Activated CD4-positive, alpha-beta T cell treated with anti-CD3 and anti-CD28 coated beads, Interleukin-2, amount 10 ng/mL, durations not matched to agents 24 days and 14 days (primary cell): Measurements from ENCODE around the gene ZNF616. TPM values are rescaled to one million over a fixed set of nuclear protein-coding genes. Genes with fewer than 3 reads are reported as not detected.

Experiments
- DNase-seq: peaks from one replicate; pipeline ENCODE4 v3.0.0; 2022
- H3K27ac Mint-ChIP-seq: one replicate; pipeline ENCODE4 v1.8.0; 2022; ENCODE audit warnings: mild to moderate bottlenecking, mixed read lengths
- H3K27me3 Mint-ChIP-seq: one replicate; pipeline ENCODE4 v1.8.0; 2022; ENCODE audit warnings: mixed read lengths
- H3K36me3 Mint-ChIP-seq: one replicate; pipeline ENCODE4 v1.8.0; 2022; ENCODE audit warnings: low read depth, mild to moderate bottlenecking, mixed read lengths
- H3K4me1 Mint-ChIP-seq: one replicate; pipeline ENCODE4 v1.8.0; 2021; ENCODE audit warnings: mixed read lengths
- H3K4me3 Mint-ChIP-seq: one replicate; pipeline ENCODE4 v1.8.0; 2022; ENCODE audit warnings: mild to moderate bottlenecking, moderate library complexity, mixed read lengths
- H3K9me3 Mint-ChIP-seq: one replicate; pipeline ENCODE4 v1.8.0; 2021; ENCODE audit warnings: mixed read lengths
- intact Hi-C: fragments of 100-400 bp; cut with micrococcal nuclease; formaldehyde crosslinking; loops from one replicate; pipeline ENCODE4 v1.15.1; 2023
- total RNA-seq: library from RNA; stranded (reverse); gene quantifications from 2 replicates; pipeline ENCODE4 v1.2.3, GENCODE V29; 2022

ZNF616 gene
- total RNA-seq = 6.1 and 7.1 TPM in 2 replicates

GRCh38 chr19:52139252-52140031 lies at the start of gene ZNF616:
Gene ZNF616 (minus strand): TSS chr19:52139938. CDS start chr19:52130512, 9,426 bp downstream.
- Mint-ChIP-seq H3K27me3 (no peaks in the 10 kb centered on the region), H3K9me3 (peaks cover 28% of the 10 kb centered on the region), H3K4me3 (peak within 1 kb of the TSS; percentile 98), H3K27ac (peak within 1 kb of the TSS; percentile 90), H3K36me3 (peaks cover 43% of the 10 kb centered on the region), H3K4me1 (peaks cover 17% of the 10 kb centered on the region)
- intact Hi-C loops = loop anchor here (1.0 to 2.0 kb wide), 7 partner anchors 32 to 387 kb away; partner anchors contain the start of genes ZNF432, ZNF613, ZNF766 and ZNF808
- peak; percentile 99 for DNase-seq

- Mint-ChIP-seq H3K4me3 (peak overlapping the region; percentile 97), H3K27ac (peak overlapping the region; percentile 99), H3K9me3 (no peaks in the 10 kb centered on the region), H3K27me3 (no peaks in the 10 kb centered on the region), H3K36me3 (peaks cover 24% of the 10 kb centered on the region), H3K4me1 (peaks cover 25% of the 10 kb centered on the region)
- intact Hi-C loops = loop anchor here (1.0 kb wide), 5 partner anchors 18 to 485 kb away; partner anchors contain the start of genes ZNF614 and ZNF836
- DNase-seq = no peak
These were observed 49.3 kb upstream of the ZNF616 start for GRCh38 chr19:52188822-52189734.

- intact Hi-C loops = no loop called here
- DNase-seq = no peak
- no peak overlapping the region for H3K27ac Mint-ChIP-seq
These were observed 47.7 kb upstream of the ZNF616 start for GRCh38 chr19:52187407-52187806.

GRCh38 chr19:52176574-52176973 lies 36.8 kb upstream of the ZNF616 start:
- no peak overlapping the region for H3K27ac Mint-ChIP-seq
- intact Hi-C loops = no loop called here
- peaks cover 5% of the 10 kb centered on the region for H3K4me1 Mint-ChIP-seq
- H3K9me3 Mint-ChIP-seq = peaks cover 15% of the 10 kb centered on the region
- no peaks in the 10 kb centered on the region for H3K27me3 Mint-ChIP-seq
- no peak for DNase-seq
- no peak overlapping the region for H3K4me3 Mint-ChIP-seq
- no peaks in the 10 kb centered on the region for H3K36me3 Mint-ChIP-seq

More at GRCh38 chr19:52187407-52187806, 47.7 kb upstream of the ZNF616 start:
- H3K4me1 Mint-ChIP-seq = peaks cover 19% of the 10 kb centered on the region
- no peak overlapping the region for H3K4me3 Mint-ChIP-seq
- no peaks in the 10 kb centered on the region for H3K9me3 Mint-ChIP-seq
- no peaks in the 10 kb centered on the region for H3K27me3 Mint-ChIP-seq
- H3K36me3 Mint-ChIP-seq = peaks cover 12% of the 10 kb centered on the region

GRCh38 chr19:52172347-52172746 lies 32.6 kb upstream of the ZNF616 start:
- no peak for DNase-seq
- Mint-ChIP-seq H3K4me1 (peaks cover 19% of the 10 kb centered on the region), H3K27me3 (no peaks in the 10 kb centered on the region), H3K27ac (peak overlapping the region; percentile 94), H3K4me3 (peak overlapping the region; percentile 93), H3K9me3 (peaks cover 21% of the 10 kb centered on the region), H3K36me3 (peaks cover 33% of the 10 kb centered on the region)
- intact Hi-C loops = no loop called here

- Mint-ChIP-seq H3K27me3 (no peaks in the 10 kb centered on the region), H3K36me3 (peaks cover 38% of the 10 kb centered on the region), H3K27ac (peak within 1 kb of the TSS; percentile 94), H3K9me3 (peaks cover 14% of the 10 kb centered on the region), H3K4me1 (peaks cover 19% of the 10 kb centered on the region), H3K4me3 (peak within 1 kb of the TSS; percentile 93)
- peak; percentile 96 for DNase-seq
- intact Hi-C loops = loop anchor here (1.0 kb wide), 2 partner anchors 18 to 31 kb away; no protein-coding TSS in a partner anchor
These were observed 31.8 kb upstream of the ZNF616 start, which contains the start of gene ZNF836 for GRCh38 chr19:52171321-52172169. Gene ZNF836 (minus strand): TSS chr19:52171621. CDS start chr19:52168072, 3,549 bp downstream.

GRCh38 chr19:52170863-52171320 lies 31.2 kb upstream of the ZNF616 start:
- intact Hi-C loops = loop anchor here (1.0 kb wide), 2 partner anchors 18 to 31 kb away; no protein-coding TSS in a partner anchor
- peaks cover 38% of the 10 kb centered on the region for H3K36me3 Mint-ChIP-seq
- DNase-seq = no peak
- peak overlapping the region; percentile 94 for H3K27ac Mint-ChIP-seq
- H3K4me1 Mint-ChIP-seq = peaks cover 19% of the 10 kb centered on the region
- peak overlapping the region; percentile 93 for H3K4me3 Mint-ChIP-seq
- peaks cover 11% of the 10 kb centered on the region for H3K9me3 Mint-ChIP-seq
- H3K27me3 Mint-ChIP-seq = no peaks in the 10 kb centered on the region

GRCh38 chr19:52170304-52170703 lies 30.6 kb upstream of the ZNF616 start:
- Mint-ChIP-seq H3K4me1 (peaks cover 19% of the 10 kb centered on the region), H3K36me3 (peaks cover 42% of the 10 kb centered on the region), H3K27ac (peak overlapping the region; percentile 94), H3K27me3 (no peaks in the 10 kb centered on the region), H3K4me3 (peak overlapping the region; percentile 93), H3K9me3 (peaks cover 13% of the 10 kb centered on the region)
- DNase-seq = peak; percentile 68
- intact Hi-C loops = no loop called here

DNA sequence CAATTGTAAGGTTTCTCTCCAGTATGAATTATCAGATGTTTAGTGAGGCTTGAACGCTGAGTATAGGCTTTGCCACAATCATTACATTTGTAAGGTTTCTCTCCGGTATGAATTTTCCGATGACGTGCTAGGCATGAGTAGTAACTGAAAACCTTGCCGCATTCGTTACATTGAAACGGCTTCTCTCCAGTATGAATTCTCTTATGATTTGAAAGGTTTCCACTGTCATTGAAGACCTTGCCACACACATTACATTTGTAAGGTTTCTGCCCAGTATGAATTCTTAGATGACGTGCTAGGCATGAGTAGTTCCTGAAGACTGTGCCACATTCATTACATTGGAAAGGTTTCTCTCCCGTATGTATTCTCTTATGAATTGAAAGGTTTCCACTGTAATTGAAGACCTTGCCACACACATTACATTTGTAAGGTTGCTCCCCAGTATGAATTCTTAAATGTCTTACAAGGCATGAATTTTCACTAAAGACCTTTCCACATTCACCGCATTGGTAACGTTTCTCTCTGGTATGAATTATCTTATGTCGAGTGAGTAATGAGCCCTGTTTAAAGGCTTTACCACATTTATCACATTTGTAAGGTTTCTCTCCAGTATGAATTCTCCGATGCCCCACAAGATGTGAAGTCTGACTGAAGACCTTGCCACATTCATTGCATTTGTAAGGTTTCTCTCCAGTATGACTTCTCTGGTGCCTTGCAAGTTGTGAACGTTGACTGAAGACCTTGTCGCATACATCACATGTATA lies 16.0 kb upstream of the ZNF616 start:
- Mint-ChIP-seq H3K27ac (no peak overlapping the region), H3K27me3 (no peaks in the 10 kb centered on the region), H3K4me1 (no peaks in the 10 kb centered on the region), H3K4me3 (no peak overlapping the region), H3K9me3 (peaks cover 51% of the 10 kb centered on the region), H3K36me3 (peaks cover 71% of the 10 kb centered on the region)
- intact Hi-C loops = no loop called here
- no peak for DNase-seq

DNA sequence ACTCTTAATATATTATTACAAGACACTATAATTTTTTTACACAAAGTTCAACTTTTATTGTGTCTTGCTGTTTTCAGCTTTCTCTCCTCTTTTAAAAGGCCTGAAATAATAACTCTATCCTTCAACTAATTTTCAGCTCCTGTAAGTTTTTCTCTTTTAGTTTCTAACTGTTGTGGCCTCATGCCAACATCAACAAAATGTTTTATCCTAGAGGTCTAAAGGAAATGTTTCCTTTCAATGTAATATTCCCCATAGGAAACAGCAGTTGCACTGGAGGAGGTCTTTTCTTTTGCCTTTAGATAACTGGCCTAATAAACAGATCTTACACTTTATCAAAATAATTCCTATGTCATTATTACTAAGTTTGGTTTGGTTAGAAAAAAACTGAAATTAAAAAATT lies 8.5 kb upstream of the ZNF616 start:
- Mint-ChIP-seq H3K4me1 (no peaks in the 10 kb centered on the region), H3K27me3 (no peaks in the 10 kb centered on the region), H3K36me3 (peaks cover 12% of the 10 kb centered on the region), H3K27ac (no peak overlapping the region), H3K4me3 (no peak overlapping the region), H3K9me3 (peaks cover 13% of the 10 kb centered on the region)
- intact Hi-C loops = no loop called here
- DNase-seq = no peak

DNA sequence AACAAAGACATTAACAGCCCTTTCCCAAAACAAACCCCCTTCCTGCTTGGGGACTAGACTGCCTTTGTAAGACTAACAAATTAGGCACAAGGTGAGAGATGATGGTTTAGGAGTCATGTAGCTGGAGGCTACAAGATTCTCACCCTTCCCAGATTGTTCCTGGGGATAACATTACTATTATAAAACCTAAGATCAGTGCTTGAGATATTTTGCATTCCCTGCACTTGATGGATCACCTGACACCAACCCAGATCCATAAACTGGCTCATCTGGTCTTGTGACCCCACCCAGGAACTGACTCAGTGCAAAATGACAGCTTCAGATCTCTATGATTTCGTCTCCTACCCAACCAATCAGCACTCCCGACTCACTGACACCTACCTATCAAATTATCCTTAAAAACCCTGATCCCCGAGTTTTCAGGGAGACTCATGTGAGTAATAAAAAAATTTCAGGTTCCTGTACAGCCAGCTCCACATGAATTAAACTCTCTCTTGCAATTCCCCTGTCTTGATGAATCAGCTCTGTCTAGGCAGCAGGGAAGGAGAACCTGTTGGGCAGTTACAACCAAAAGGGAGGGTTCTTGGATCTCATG lies 2.4 kb upstream of the ZNF616 start:
- peaks cover 23% of the 10 kb centered on the region for H3K36me3 Mint-ChIP-seq
- no peak overlapping the region for H3K4me3 Mint-ChIP-seq
- DNase-seq = no peak
- peaks cover 17% of the 10 kb centered on the region for H3K4me1 Mint-ChIP-seq
- intact Hi-C loops = no loop called here
- H3K27ac Mint-ChIP-seq = no peak overlapping the region
- peaks cover 20% of the 10 kb centered on the region for H3K9me3 Mint-ChIP-seq
- no peaks in the 10 kb centered on the region for H3K27me3 Mint-ChIP-seq

DNA sequence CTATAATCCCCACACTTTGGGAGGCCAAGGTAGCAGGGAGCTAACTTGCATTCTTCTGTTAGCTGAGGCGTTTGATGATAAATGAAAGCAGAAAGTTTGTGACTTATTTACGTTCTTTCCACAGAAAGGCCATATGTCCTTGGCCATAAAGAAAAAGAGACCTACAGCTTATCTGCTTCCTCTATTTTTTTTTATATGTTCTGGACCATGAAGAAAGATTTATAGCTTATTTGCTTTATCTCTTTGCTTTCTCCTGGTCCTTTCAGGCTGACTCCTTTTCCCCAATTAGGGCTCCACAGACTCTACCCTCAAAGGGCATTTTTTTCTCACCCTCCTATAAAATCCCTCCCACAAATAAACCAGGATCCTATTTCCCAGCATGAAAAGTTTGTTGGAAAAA lies 1.5 kb upstream of the ZNF616 start:
- Mint-ChIP-seq H3K9me3 (peaks cover 25% of the 10 kb centered on the region), H3K27ac (no peak overlapping the region), H3K4me1 (peaks cover 17% of the 10 kb centered on the region), H3K36me3 (peaks cover 28% of the 10 kb centered on the region), H3K4me3 (peak overlapping the region; percentile 3), H3K27me3 (no peaks in the 10 kb centered on the region)
- intact Hi-C loops = no loop called here
- no peak for DNase-seq
